NB4 (cell line): ENCODE data around the gene JAM3.

Experiments used
- TF ChIP-seq, protein P1 (sequence below): IDR thresholded peaks from 2 replicates; pipeline ENCODE4 v1.6.1; 2011; ENCODE audit warnings: low read depth, low read length
- TF ChIP-seq, protein P2 (sequence below): IDR thresholded peaks from one replicate; pipeline ENCODE4 v1.5.1; 2012; ENCODE audit warnings: low read depth, low read length

DNA sequence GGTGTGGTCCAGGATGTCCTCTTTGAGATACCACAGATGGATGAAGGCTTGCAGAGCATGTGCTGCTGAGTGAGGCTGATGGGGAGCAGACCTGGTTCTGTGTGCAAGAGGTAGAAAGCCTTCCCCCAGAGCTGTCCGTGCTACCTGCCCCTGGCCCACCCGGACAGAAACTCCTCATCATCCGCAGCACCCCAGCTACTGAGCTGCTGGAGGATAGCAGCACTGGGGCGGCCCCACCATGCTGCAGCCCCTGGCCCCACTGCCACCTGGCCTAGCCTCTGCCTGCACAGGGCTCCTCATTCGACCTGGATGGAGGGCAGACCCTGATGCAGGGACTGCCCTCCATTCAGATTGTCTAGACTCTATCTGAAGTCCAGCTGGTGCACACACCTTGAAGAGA, 104.4 kb downstream of the JAM3 start:
- TF ChIP-seq, protein P1, sequence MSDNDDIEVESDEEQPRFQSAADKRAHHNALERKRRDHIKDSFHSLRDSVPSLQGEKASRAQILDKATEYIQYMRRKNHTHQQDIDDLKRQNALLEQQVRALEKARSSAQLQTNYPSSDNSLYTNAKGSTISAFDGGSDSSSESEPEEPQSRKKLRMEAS: no peak
- TF ChIP-seq, protein P2, sequence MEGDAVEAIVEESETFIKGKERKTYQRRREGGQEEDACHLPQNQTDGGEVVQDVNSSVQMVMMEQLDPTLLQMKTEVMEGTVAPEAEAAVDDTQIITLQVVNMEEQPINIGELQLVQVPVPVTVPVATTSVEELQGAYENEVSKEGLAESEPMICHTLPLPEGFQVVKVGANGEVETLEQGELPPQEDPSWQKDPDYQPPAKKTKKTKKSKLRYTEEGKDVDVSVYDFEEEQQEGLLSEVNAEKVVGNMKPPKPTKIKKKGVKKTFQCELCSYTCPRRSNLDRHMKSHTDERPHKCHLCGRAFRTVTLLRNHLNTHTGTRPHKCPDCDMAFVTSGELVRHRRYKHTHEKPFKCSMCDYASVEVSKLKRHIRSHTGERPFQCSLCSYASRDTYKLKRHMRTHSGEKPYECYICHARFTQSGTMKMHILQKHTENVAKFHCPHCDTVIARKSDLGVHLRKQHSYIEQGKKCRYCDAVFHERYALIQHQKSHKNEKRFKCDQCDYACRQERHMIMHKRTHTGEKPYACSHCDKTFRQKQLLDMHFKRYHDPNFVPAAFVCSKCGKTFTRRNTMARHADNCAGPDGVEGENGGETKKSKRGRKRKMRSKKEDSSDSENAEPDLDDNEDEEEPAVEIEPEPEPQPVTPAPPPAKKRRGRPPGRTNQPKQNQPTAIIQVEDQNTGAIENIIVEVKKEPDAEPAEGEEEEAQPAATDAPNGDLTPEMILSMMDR: no peak
